ENCODE results near the gene POLR2H.

DNA sequence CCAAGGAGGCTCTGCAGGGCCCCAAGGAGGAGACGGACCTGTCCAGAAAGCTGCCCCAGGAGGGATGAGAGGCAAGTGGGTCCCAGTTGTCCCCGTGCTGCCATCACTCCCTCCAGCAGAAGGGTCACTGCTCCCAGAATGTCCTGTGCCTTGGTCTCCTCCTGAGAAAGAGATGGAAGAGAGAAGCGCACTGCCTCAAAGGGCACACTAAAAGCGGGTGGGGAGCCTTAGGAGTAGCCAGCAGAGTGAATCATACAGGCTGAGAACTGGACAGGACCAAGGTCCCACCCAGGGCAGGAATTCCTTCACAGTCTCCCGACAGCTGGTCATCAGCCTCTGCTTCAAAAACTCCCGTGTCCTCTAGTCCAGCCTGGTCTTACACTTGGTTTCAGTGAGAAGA lies 11.9 kb downstream of the POLR2H start:
- TF ChIP-seq EP300 (IDR thresholded peaks at IDR 0.05; ENCODE audit: low read depth): no peak
- TF ChIP-seq, protein P1, sequence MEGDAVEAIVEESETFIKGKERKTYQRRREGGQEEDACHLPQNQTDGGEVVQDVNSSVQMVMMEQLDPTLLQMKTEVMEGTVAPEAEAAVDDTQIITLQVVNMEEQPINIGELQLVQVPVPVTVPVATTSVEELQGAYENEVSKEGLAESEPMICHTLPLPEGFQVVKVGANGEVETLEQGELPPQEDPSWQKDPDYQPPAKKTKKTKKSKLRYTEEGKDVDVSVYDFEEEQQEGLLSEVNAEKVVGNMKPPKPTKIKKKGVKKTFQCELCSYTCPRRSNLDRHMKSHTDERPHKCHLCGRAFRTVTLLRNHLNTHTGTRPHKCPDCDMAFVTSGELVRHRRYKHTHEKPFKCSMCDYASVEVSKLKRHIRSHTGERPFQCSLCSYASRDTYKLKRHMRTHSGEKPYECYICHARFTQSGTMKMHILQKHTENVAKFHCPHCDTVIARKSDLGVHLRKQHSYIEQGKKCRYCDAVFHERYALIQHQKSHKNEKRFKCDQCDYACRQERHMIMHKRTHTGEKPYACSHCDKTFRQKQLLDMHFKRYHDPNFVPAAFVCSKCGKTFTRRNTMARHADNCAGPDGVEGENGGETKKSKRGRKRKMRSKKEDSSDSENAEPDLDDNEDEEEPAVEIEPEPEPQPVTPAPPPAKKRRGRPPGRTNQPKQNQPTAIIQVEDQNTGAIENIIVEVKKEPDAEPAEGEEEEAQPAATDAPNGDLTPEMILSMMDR (IDR thresholded peaks at IDR 0.05): no peak
- TF ChIP-seq POLR2A (IDR thresholded peaks at IDR 0.05): no peak

Data from transverse colon (tissue), 3 donors.